ENCODE data around the gene LTBP3. TPM values are rescaled to one million over a fixed set of nuclear protein-coding genes. Genes with fewer than 3 reads are reported as not detected.

LTBP3 gene
- total and polyA plus RNA-seq, 9 of the 15 experiments (the other 6 are each of a cell fraction or from before 2014, with no cell fraction given): 0.06 to 20.5 (median 4.8) TPM

DNA sequence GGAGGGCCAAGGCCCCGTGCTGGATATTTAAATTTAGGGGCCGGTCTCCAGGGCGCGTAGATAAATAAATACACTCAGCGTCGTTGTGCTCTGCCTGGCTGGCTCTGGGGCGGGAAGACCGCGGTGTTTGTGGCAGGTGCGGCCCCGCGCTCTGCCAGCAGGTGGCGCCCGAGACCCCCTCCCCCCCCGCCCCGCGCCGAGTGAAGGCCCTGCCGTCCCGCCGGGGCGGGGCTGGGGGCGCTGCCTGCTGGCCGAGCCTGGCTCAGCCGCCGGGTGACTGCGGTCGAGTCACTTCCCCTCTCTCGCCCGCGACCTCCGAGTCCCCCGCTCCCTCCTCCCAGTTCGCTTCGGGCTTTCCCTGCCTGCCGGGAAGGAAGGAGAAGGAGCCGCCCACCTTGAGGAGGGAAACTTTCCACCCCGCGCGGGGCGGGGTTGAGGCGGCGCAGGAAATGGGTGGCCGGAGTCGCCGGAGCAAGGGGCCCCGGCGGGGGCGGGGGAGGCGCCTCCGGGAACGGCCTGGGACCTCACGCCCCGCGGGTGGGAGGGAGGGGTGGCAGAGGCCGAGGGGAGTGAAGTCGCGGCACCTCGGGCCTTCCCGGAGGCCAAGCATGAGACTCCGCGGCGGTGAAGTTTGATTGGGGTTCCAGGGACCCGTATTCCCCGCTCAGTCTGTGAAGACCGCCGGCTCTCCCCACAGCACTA lies 16.1 kb upstream of the LTBP3 start (continued):
- TF ChIP-seq HDGF (IDR thresholded peaks at IDR 0.05) (no peak), POU5F1 (IDR thresholded peaks at IDR 0.05; ENCODE audit: borderline replicate concordance, low read depth, low read length, partially characterized antibody) (no peak), ZNF124 (CRISPR knock-in tag; IDR thresholded peaks at IDR 0.05) (no peak), SLC30A9 (CRISPR knock-in tag; IDR thresholded peaks at IDR 0.05) (no peak), BCOR (IDR thresholded peaks at IDR 0.05) (peak; percentile 9; the same call in 1 of the 2 replicates), ELF4 (CRISPR knock-in tag; IDR thresholded peaks at IDR 0.05) (no peak), PHB2 (IDR thresholded peaks at IDR 0.05; ENCODE audit: low read depth) (no peak), JUN (IDR thresholded peaks at IDR 0.05; ENCODE audit: borderline replicate concordance, low read depth, low read length) (peak; percentile 26; the same call in 1 of the 2 replicates), JUN (CRISPR knock-in tag; IDR thresholded peaks at IDR 0.05; ENCODE audit: borderline replicate concordance) (no peak), ZNF41 (CRISPR knock-in tag; conservative IDR thresholded peaks at IDR 0.05) (no peak), CBX3 (IDR thresholded peaks at IDR 0.05; ENCODE audit: borderline replicate concordance in 1 of 2, low read length in 2 of 2) (no peak), CREM (IDR thresholded peaks at IDR 0.05; ENCODE audit: low read depth) (peak; percentile 58), BHLHE40 (IDR thresholded peaks at IDR 0.05; ENCODE audit: low read length) (peak; percentile 82), ZNF445 (CRISPR knock-in tag; IDR thresholded peaks at IDR 0.05; ENCODE audit: low read depth) (no peak), SP2 (IDR thresholded peaks at IDR 0.05; ENCODE audit: extremely low read depth, low read depth, low read length, poor library complexity, severe bottlenecking) (no peak), SMAD2 (IDR thresholded peaks at IDR 0.05; ENCODE audit: low read depth, low read length) (no peak), RAD51 (IDR thresholded peaks at IDR 0.05; ENCODE audit: borderline replicate concordance, low read depth) (no peak)
- TF ChIP-seq, protein P1, sequence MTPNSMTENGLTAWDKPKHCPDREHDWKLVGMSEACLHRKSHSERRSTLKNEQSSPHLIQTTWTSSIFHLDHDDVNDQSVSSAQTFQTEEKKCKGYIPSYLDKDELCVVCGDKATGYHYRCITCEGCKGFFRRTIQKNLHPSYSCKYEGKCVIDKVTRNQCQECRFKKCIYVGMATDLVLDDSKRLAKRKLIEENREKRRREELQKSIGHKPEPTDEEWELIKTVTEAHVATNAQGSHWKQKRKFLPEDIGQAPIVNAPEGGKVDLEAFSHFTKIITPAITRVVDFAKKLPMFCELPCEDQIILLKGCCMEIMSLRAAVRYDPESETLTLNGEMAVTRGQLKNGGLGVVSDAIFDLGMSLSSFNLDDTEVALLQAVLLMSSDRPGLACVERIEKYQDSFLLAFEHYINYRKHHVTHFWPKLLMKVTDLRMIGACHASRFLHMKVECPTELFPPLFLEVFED (CRISPR knock-in tag; conservative IDR thresholded peaks at IDR 0.05): no peak
- TF ChIP-seq, protein P2, sequence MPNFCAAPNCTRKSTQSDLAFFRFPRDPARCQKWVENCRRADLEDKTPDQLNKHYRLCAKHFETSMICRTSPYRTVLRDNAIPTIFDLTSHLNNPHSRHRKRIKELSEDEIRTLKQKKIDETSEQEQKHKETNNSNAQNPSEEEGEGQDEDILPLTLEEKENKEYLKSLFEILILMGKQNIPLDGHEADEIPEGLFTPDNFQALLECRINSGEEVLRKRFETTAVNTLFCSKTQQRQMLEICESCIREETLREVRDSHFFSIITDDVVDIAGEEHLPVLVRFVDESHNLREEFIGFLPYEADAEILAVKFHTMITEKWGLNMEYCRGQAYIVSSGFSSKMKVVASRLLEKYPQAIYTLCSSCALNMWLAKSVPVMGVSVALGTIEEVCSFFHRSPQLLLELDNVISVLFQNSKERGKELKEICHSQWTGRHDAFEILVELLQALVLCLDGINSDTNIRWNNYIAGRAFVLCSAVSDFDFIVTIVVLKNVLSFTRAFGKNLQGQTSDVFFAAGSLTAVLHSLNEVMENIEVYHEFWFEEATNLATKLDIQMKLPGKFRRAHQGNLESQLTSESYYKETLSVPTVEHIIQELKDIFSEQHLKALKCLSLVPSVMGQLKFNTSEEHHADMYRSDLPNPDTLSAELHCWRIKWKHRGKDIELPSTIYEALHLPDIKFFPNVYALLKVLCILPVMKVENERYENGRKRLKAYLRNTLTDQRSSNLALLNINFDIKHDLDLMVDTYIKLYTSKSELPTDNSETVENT (CRISPR knock-in tag; IDR thresholded peaks at IDR 0.05): no peak
- TF ChIP-seq, protein P3, sequence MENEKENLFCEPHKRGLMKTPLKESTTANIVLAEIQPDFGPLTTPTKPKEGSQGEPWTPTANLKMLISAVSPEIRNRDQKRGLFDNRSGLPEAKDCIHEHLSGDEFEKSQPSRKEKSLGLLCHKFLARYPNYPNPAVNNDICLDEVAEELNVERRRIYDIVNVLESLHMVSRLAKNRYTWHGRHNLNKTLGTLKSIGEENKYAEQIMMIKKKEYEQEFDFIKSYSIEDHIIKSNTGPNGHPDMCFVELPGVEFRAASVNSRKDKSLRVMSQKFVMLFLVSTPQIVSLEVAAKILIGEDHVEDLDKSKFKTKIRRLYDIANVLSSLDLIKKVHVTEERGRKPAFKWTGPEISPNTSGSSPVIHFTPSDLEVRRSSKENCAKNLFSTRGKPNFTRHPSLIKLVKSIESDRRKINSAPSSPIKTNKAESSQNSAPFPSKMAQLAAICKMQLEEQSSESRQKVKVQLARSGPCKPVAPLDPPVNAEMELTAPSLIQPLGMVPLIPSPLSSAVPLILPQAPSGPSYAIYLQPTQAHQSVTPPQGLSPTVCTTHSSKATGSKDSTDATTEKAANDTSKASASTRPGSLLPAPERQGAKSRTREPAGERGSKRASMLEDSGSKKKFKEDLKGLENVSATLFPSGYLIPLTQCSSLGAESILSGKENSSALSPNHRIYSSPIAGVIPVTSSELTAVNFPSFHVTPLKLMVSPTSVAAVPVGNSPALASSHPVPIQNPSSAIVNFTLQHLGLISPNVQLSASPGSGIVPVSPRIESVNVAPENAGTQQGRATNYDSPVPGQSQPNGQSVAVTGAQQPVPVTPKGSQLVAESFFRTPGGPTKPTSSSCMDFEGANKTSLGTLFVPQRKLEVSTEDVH (IDR thresholded peaks at IDR 0.05; ENCODE audit: low read depth, partially characterized antibody): no peak
